GM12878 (cell line): ENCODE results near the gene PYHIN1. TPM values are rescaled to one million over a fixed set of nuclear protein-coding genes. Genes with fewer than 3 reads are reported as not detected.

Experiments
- ATAC-seq: fragments of 200-7000 bp; cut with Tn5 transposase; 3 replicates; pipeline ENCODE4 v1.9.1; 2020; ENCODE audit warnings: mild to moderate bottlenecking, moderate library complexity
- BruUV-seq: library from RNA; stranded (reverse); fragments of 400-500 nt; replicated peaks from 2 replicates; lab custom pipeline; 2021; lab: Mats Ljungman, UMichigan
- CTCF ChIA-PET: fragments of 300-600 bp; sonication (Branson Sonifier 250); formaldehyde crosslinking; extraction: SDS; loops from one replicate; lab custom pipeline; 2021; ENCODE audit warnings: inconsistent platforms; lab: Yijun Ruan, JAX
- POLR2A ChIA-PET: fragments of 350-600 bp; formaldehyde crosslinking; extraction: SDS; loops from one replicate; lab custom pipeline; 2021; ENCODE audit warnings: inconsistent platforms; lab: Charles Lee
- RAD21 ChIA-PET: fragments of 300-600 bp; sonication (Branson Sonifier 250); formaldehyde crosslinking; loops from one replicate; lab custom pipeline; 2023; ENCODE audit warnings: antibody characterized with exemption; ENCODE audit not compliant: unreplicated experiment; lab: Charles Lee
- SMC1A ChIA-PET: fragments of 300-600 bp; sonication (Branson Sonifier 250); formaldehyde crosslinking; loops from one replicate; lab custom pipeline; 2023; ENCODE audit not compliant: unreplicated experiment, uncharacterized antibody; lab: Charles Lee
- DNase-seq: peaks from one replicate; pipeline ENCODE4 v3.0.0-alpha.2; 2011; ENCODE audit warnings: low read depth, low spot score
- FAIRE-seq: peaks from 3 replicates; lab custom pipeline; 2011; peaks lifted over from hg19 to GRCh38; lab: Jason Lieb, UNC
- H2AFZ ChIP-seq: 2 replicates; pipeline ENCODE4 v1.6.0; 2011; ENCODE audit warnings: low read depth, low read length, control low read depth; ENCODE audit not compliant: control insufficient read depth
- H3K27ac ChIP-seq: 2 replicates; pipeline ENCODE4 v1.5.1; 2011; ENCODE audit warnings: control low read depth; ENCODE audit not compliant: control insufficient read depth, insufficient read depth
- H3K27me3 ChIP-seq, 2 experiments: replicated peaks in 1 of 2; 2 replicates each; pipeline versions ENCODE4 v1.6.0 to v1.6.1; 2011; ENCODE audit warnings: low read length in 1 of 2; ENCODE audit not compliant: control insufficient read depth in 2 of 2, insufficient read depth in 2 of 2
- H3K36me3 ChIP-seq, 2 experiments: 2 replicates each; pipeline ENCODE4 v1.5.1; 2011; ENCODE audit warnings: low read length in 1 of 2; ENCODE audit not compliant: control insufficient read depth in 2 of 2, insufficient read depth in 2 of 2
- H3K4me1 ChIP-seq: 2 replicates; pipeline ENCODE4 v1.6.1; 2011; ENCODE audit warnings: mild to moderate bottlenecking, low read length, moderate library complexity, mixed read lengths; ENCODE audit not compliant: control insufficient read depth, insufficient read depth
- H3K4me2 ChIP-seq: 2 replicates; pipeline ENCODE4 v1.6.0; 2011; ENCODE audit warnings: control low read depth; ENCODE audit not compliant: control insufficient read depth, insufficient read depth
- H3K4me3 ChIP-seq: fragments of 200-600 bp; sonication (generic); 2 replicates; pipeline ENCODE4 v1.5.1; 2016
- H3K79me2 ChIP-seq: 2 replicates; pipeline ENCODE4 v1.6.0; 2011; ENCODE audit warnings: low read length; ENCODE audit not compliant: control insufficient read depth, insufficient read depth
- H3K9ac ChIP-seq: 2 replicates; pipeline ENCODE4 v1.8.0; 2011; ENCODE audit warnings: low read length, control low read depth, mixed read lengths; ENCODE audit not compliant: control insufficient read depth, insufficient read depth
- H3K9me3 ChIP-seq: replicated peaks from 3 replicates; pipeline ENCODE4 v1.5.1; 2011; ENCODE audit warnings: mild to moderate bottlenecking, low read length; ENCODE audit not compliant: control insufficient read depth, insufficient read depth
- H4K20me1 ChIP-seq: 2 replicates; pipeline ENCODE4 v1.6.0; 2011; ENCODE audit not compliant: control insufficient read depth, insufficient read depth
- ATF3 ChIP-seq: IDR thresholded peaks from 2 replicates; pipeline ENCODE4 v1.6.1; 2011; ENCODE audit warnings: low read depth, mild to moderate bottlenecking, low read length, moderate library complexity, borderline replicate concordance; ENCODE audit errors: extremely low read depth
- BMI1 ChIP-seq: fragments of 450-650 bp; IDR thresholded peaks from 2 replicates; pipeline ENCODE4 v1.6.1; 2016; ENCODE audit warnings: mild to moderate bottlenecking, moderate library complexity, borderline replicate concordance
- CEBPB ChIP-seq, 2 experiments: fragments of 150-350 bp in 1 of 2; IDR thresholded peaks; 2 replicates each; pipeline ENCODE4 v1.6.1; 2012 to 2014; ENCODE audit warnings: low read depth in 2 of 2, low read length in 2 of 2, borderline replicate concordance in 1 of 2, inconsistent platforms in 1 of 2
- CHD2 ChIP-seq: IDR thresholded peaks from 2 replicates; pipeline ENCODE4 v1.6.1; 2011; ENCODE audit warnings: low read depth, low read length, improper control_type of control experiment, borderline replicate concordance
- CTCF ChIP-seq, 3 experiments: IDR thresholded peaks in 2 of 3; conservative IDR thresholded peaks in 1 of 3; 2 replicates each; pipeline ENCODE4 v1.5.1; 2011; ENCODE audit warnings: low read depth in 3 of 3, low read length in 3 of 3, mild to moderate bottlenecking in 3 of 3, control low read depth in 2 of 3, moderate library complexity in 2 of 3, inconsistent platforms in 1 of 3, mixed read lengths in 1 of 3; ENCODE audit not compliant: control insufficient read depth in 2 of 3, insufficient read depth in 1 of 3; ENCODE audit errors: extremely low read depth in 1 of 3
- ELK1 ChIP-seq: IDR thresholded peaks from 2 replicates; pipeline ENCODE4 v1.6.1; 2012; ENCODE audit warnings: low read depth, low read length, improper control_type of control experiment
- HSF1 ChIP-seq: fragments of 150-350 bp; IDR thresholded peaks from 2 replicates; pipeline ENCODE4 v1.6.1; 2014; ENCODE audit warnings: mild to moderate bottlenecking, low read depth, low read length
- IKZF1 ChIP-seq: fragments of 450-650 bp; conservative IDR thresholded peaks from 2 replicates; pipeline ENCODE4 v1.6.1; 2017; ENCODE audit warnings: antibody characterized with exemption, mild to moderate bottlenecking
- MXI1 ChIP-seq: fragments of 150-350 bp; IDR thresholded peaks from 2 replicates; pipeline ENCODE4 v1.6.1; 2011; ENCODE audit warnings: low read depth, mild to moderate bottlenecking, inconsistent platforms, low read length, improper control_type of control experiment
- NBN ChIP-seq: fragments of 450-650 bp; IDR thresholded peaks from 2 replicates; pipeline ENCODE4 v1.6.1; 2016
- RELA ChIP-seq: fragments of 450-650 bp; IDR thresholded peaks from 2 replicates; pipeline ENCODE4 v1.8.0; 2014; ENCODE audit warnings: borderline replicate concordance; ENCODE audit not compliant: partially characterized antibody
- SREBF1 ChIP-seq: IDR thresholded peaks from 2 replicates; pipeline ENCODE4 v1.6.1; 2012; ENCODE audit warnings: mild to moderate bottlenecking, low read length
- SRF ChIP-seq, 2 experiments: IDR thresholded peaks; 2 replicates each; pipeline ENCODE4 v1.6.1; 2011; ENCODE audit warnings: low read depth in 2 of 2, low read length in 2 of 2, mild to moderate bottlenecking in 1 of 2, moderate library complexity in 1 of 2
- TARDBP ChIP-seq: IDR thresholded peaks from 2 replicates; pipeline ENCODE4 v1.6.1; 2016; ENCODE audit warnings: borderline replicate concordance
- ZNF384 ChIP-seq: IDR thresholded peaks from 2 replicates; pipeline ENCODE4 v1.6.1; 2012; ENCODE audit warnings: low read depth, mild to moderate bottlenecking, low read length, improper control_type of control experiment, borderline replicate concordance
- ZZZ3 ChIP-seq: IDR thresholded peaks from 2 replicates; pipeline ENCODE4 v1.6.1; 2011; ENCODE audit warnings: low read depth; ENCODE audit not compliant: control insufficient read depth, insufficient read length
- WGBS: methylation state at CpG from one replicate; pipeline ENCODE4 v1.1.6; 2016; ENCODE audit warnings: low lambda C conversion rate; ENCODE audit not compliant: insufficient replicate concordance, insufficient coverage; ENCODE audit errors: missing lambda C conversion rate; 5-methylcytosine and 5-hydroxymethylcytosine counted together
- in situ Hi-C: fragments of 300-500 bp; cut with MboI; formaldehyde crosslinking; loops from 9 replicates; pipeline ENCODE4 v1.14.3; 2018; ENCODE audit warnings: mixed read lengths
- intact Hi-C: fragments of 100-400 bp; cut with micrococcal nuclease; formaldehyde crosslinking; loops from one replicate; pipeline ENCODE4 v1.14.2; 2022; ENCODE audit not compliant: unreplicated experiment
- polyA plus RNA-seq, 11 experiments: library from polyadenylated mRNA; depleted of rRNA in 4 of 11; unstranded in 6 of 11; stranded (reverse) in 5 of 11; fragments of >200 nt; fragmentation: Nextera tagmentation in 4 of 11; fragmentation: Illumina TruSeq in 1 of 11; extraction: Ambion mirVana in 4 of 11; extraction: Trizol in 1 of 11; gene quantifications; 1 replicate in 1 of 11; 2 replicates in 10 of 11; pipeline versions ENCODE4 v1.2.1 to v1.2.3, GENCODE V29; 2011 to 2016; ENCODE audit warnings: inconsistent platforms in 2 of 11, missing spikeins in 2 of 11, low read depth in 1 of 11
- total RNA-seq, 4 experiments: library from RNA; depleted of rRNA in 3 of 4; stranded (reverse); fragments of >200 nt in 3 of 4; fragmentation: Illumina TruSeq in 1 of 4; extraction: Trizol in 1 of 4; gene quantifications; 2 replicates each; pipeline versions ENCODE4 v1.2.1 to v1.2.3, GENCODE V29; 2013 to 2021

PYHIN1 gene
- total and polyA plus RNA-seq, 10 of the 15 experiments (the other 5 are each of a cell fraction or from before 2014, with no cell fraction given), result 0.19 to 7.2 (median 0.38) TPM

GRCh38 chr1:159009704-159010361 lies 78.5 kb downstream of the PYHIN1 start, which contains the start of gene IFI16:
Gene IFI16 (plus strand): TSS chr1:159009907. CDS start chr1:159014681, 4,774 bp downstream.
- peak within 1 kb of the TSS; percentile 91 for H3K4me3 ChIP-seq
- TSS peak; percentile 76 for BruUV-seq
- SMC1A ChIA-PET, result interaction anchor here (0.8 to 3.9 kb wide), 13 partner anchors 10 to 178 kb away, joined by 3 to 32 read pairs (median 6); partner anchors contain the start of genes AIM2 and MNDA
- H3K9ac ChIP-seq, result peak within 1 kb of the TSS; percentile 99
- no peak for FAIRE-seq
- no peaks in the 10 kb centered on the region for H4K20me1 ChIP-seq
- peaks cover 60% of the 10 kb centered on the region for H3K79me2 ChIP-seq
- no peaks in the 10 kb centered on the region for H3K27me3 ChIP-seq
- H3K36me3 ChIP-seq, result peaks cover 0 to 4% of the 10 kb centered on the region in 2 experiments; a peak in 1 of 4 replicates
- H3K27ac ChIP-seq, result peak within 1 kb of the TSS; percentile 100
- 0% methylated on average over 5 of the region's 5 CpGs for WGBS
- CTCF ChIA-PET, result interaction anchor here (0.6 to 4.3 kb wide), 4 partner anchors 12 to 1037 kb away, joined by 3 to 37 read pairs (median 11); no protein-coding TSS in a partner anchor
- intact Hi-C loops, result loop anchor here (1.0 to 2.0 kb wide), 3 partner anchors 67 to 725 kb away; partner anchors contain the start of gene MNDA
- H2AFZ ChIP-seq, result peak within 1 kb of the TSS; percentile 53; the same call in 1 of the 2 replicates
- no peaks in the 10 kb centered on the region; the same call in 2 of the 3 replicates for H3K9me3 ChIP-seq
- in situ Hi-C loops, result loop anchor here (5.0 to 10.0 kb wide), 2 partner anchors 178 to 725 kb away; partner anchors contain the start of genes CD1C and MNDA
- peak; percentile 87 for DNase-seq
- H3K4me1 ChIP-seq, result peaks cover 15% of the 10 kb centered on the region; the same call in 1 of the 2 replicates
- RAD21 ChIA-PET, result interaction anchor here (1.0 to 3.4 kb wide), 4 partner anchors 11 to 67 kb away, joined by 3 to 39 read pairs (median 14); partner anchors contain the start of gene AIM2
- peak; percentile 73 for ATAC-seq
- POLR2A ChIA-PET, result interaction anchor here (0.6 to 4.5 kb wide), 7 partner anchors 8 to 179 kb away, joined by 3 to 46 read pairs (median 3); partner anchors contain the start of genes AIM2 and MNDA
- H3K4me2 ChIP-seq, result peak within 1 kb of the TSS; percentile 97
- TF ChIP-seq ZZZ3 (no peak), MXI1 (peak; percentile 72; the same call in 1 of the 2 replicates), ATF3 (no peak), CEBPB (IDR thresholded peaks at IDR 0.05; ENCODE audit: borderline replicate concordance in 1 of 2, low read depth in 2 of 2, low read length in 2 of 2) (no peak), ELK1 (no peak), ZNF384 (no peak), BMI1 (no peak), SRF (IDR thresholded peaks at IDR 0.05; ENCODE audit: low read depth in 2 of 2, low read length in 2 of 2) (0 out of 4 replicates have a peak, but pooled peaks of 1 of the 2 experiments have one; percentile 6), TARDBP (no peak), RELA (no peak), CTCF (IDR thresholded peaks at IDR 0.05 in 2 of 3, conservative IDR thresholded peaks at IDR 0.05 in 1 of 3; ENCODE audit: control insufficient read depth in 2 of 3, extremely low read depth in 1 of 3, insufficient read depth in 1 of 3, low read depth in 3 of 3, low read length in 3 of 3) (no peak), CHD2 (0 out of 2 replicates have a peak, but pooled peaks have one; percentile 15), IKZF1 (0 out of 2 replicates have a peak, but pooled peaks have one; percentile 2), SREBF1 (no peak), HSF1 (0 out of 2 replicates have a peak, but pooled peaks have one; percentile 39), NBN (peak; percentile 22; the same call in 1 of the 2 replicates)
